ENCODE results near the gene XCL1. TPM values are rescaled to one million over a fixed set of nuclear protein-coding genes. Genes with fewer than 3 reads are reported as not detected.

The XCL1 gene
- total and polyA plus RNA-seq, 2 of the 13 experiments (the other 11 are each of a cell fraction or from before 2014, with no cell fraction given): 2.5 to 7.6 TPM

DNA sequence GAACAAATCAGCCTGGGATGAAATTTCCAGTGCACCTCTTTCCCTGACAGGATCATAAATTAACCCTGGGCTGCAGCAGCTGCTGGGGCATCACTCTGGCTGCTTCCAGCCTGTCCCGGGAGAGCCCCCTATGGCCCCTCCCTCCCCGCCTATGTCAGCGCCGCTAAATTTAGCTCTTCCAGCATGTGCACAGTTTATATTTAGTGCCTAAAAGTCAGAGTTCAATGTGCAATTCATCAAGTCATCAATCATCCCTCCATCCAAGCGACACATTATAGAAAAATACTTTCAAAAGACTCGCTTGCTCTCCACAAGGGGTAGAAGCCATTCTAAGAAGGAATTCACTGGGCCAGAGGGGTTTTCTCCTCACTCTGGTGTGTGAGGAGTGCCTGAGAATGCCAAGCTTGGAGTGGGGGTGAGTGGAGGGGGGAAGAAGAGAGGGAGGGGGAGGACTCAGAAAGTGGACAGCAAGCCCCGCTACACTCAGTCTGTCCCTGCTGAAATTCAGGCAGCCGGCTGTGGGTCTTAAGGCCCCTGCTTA lies 37.4 kb downstream of the XCL1 start:
- FAIRE-seq (no peak), DNase-seq (ENCODE audit: low spot score) (no peak), ATAC-seq (no peak; the same call in 2 of the 3 replicates)
- H3K4me1 ChIP-seq (ENCODE audit: insufficient read depth, low read length): no peaks in the 10 kb centered on the region
- peaks cover 0 to 9% of the 10 kb centered on the region in 2 experiments; a peak in 2 of 5 replicates for H3K27me3 ChIP-seq (ENCODE audit: control insufficient read depth in 1 of 2, insufficient read depth in 2 of 2, low read length in 2 of 2)
- BruUV-seq (replicated peaks): no TSS peak
- TF ChIP-seq SMARCE1 (IDR thresholded peaks at IDR 0.05; ENCODE audit: borderline replicate concordance): no peak
- TF ChIP-seq FLYWCH1 (CRISPR knock-in tag; IDR thresholded peaks at IDR 0.05): no peak
- no peak for TF ChIP-seq ZNF557 (CRISPR knock-in tag; IDR thresholded peaks at IDR 0.05)
- TF ChIP-seq MEIS2 (CRISPR knock-in tag; IDR thresholded peaks at IDR 0.05): no peak
- TF ChIP-seq, protein P1, sequence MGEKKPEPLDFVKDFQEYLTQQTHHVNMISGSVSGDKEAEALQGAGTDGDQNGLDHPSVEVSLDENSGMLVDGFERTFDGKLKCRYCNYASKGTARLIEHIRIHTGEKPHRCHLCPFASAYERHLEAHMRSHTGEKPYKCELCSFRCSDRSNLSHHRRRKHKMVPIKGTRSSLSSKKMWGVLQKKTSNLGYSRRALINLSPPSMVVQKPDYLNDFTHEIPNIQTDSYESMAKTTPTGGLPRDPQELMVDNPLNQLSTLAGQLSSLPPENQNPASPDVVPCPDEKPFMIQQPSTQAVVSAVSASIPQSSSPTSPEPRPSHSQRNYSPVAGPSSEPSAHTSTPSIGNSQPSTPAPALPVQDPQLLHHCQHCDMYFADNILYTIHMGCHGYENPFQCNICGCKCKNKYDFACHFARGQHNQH (CRISPR knock-in tag; IDR thresholded peaks at IDR 0.05): no peak
- no peak for TF ChIP-seq HNF4A (CRISPR knock-in tag; IDR thresholded peaks at IDR 0.05)
- TF ChIP-seq, protein P2, sequence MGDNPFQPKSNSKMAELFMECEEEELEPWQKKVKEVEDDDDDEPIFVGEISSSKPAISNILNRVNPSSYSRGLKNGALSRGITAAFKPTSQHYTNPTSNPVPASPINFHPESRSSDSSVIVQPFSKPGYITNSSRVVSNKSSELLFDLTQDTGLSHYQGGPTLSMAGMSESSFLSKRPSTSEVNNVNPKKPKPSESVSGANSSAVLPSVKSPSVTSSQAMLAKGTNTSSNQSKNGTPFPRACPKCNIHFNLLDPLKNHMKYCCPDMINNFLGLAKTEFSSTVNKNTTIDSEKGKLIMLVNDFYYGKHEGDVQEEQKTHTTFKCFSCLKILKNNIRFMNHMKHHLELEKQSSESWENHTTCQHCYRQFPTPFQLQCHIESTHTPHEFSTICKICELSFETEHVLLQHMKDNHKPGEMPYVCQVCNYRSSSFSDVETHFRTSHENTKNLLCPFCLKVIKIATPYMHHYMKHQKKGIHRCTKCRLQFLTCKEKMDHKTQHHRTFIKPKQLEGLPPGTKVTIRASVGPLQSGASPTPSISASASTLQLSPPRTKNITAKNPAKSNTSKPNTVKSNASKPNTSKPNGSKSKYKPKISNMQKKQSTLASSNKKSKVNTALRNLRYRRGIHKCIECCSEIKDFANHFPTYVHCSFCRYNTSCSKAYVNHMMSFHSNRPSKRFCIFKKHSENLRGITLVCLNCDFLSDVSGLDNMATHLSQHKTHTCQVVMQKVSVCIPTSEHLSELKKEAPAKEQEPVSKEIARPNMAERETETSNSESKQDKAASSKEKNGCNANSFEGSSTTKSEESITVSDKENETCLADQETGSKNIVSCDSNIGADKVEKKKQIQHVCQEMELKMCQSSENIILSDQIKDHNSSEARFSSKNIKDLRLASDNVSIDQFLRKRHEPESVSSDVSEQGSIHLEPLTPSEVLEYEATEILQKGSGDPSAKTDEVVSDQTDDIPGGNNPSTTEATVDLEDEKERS (CRISPR knock-in tag; IDR thresholded peaks at IDR 0.05): no peak
- intact Hi-C loops (cut with micrococcal nuclease; ENCODE audit: unreplicated experiment): no loop called here
- no peaks in the 10 kb centered on the region for H3K79me2 ChIP-seq (ENCODE audit: insufficient read depth, low read length)
- H2AFZ ChIP-seq (ENCODE audit: low read length): no peak overlapping the region
- no peaks in the 10 kb centered on the region for H4K20me1 ChIP-seq (ENCODE audit: insufficient read depth, low read length)
- 36% methylated on average over 6 of the region's 8 CpGs for WGBS (ENCODE audit: low lambda C conversion rate)
- H3K9me3 ChIP-seq (ENCODE audit: low read length): no peaks in the 10 kb centered on the region
- no peak overlapping the region for H3K4me2 ChIP-seq (ENCODE audit: low read depth, low read length)
- no peak overlapping the region for H3K4me3 ChIP-seq (replicated peaks in 1 of 3; ENCODE audit: insufficient read depth in 1 of 3, low read depth in 2 of 3, low read length in 3 of 3)
- in situ Hi-C loops (cut with HindIII; ENCODE audit: extremely low pct_ligation_motif_present, low pct_unique_long_range_greater_than_20kb): loop anchor here (5.0 kb wide), 1 partner anchor 734 kb away; no protein-coding TSS in a partner anchor
- H3K27ac ChIP-seq (ENCODE audit: extremely low read length, insufficient read depth, low read length): no peak overlapping the region
- POLR2A ChIA-PET: no interaction called here
- H3K36me3 ChIP-seq (replicated peaks in 1 of 2; ENCODE audit: control insufficient read depth in 1 of 2, insufficient read depth in 2 of 2, low read length in 2 of 2): no peaks in the 10 kb centered on the region
- H3K9ac ChIP-seq (ENCODE audit: insufficient read depth, low read depth, low read length): no peak overlapping the region
- CTCF ChIA-PET (ENCODE audit: low intra/inter-chr PET ratio, low total read pairs): no interaction called here
